Endothelial cell of umbilical vein (primary cell): Measurements from ENCODE around the gene ATR. TPM values are rescaled to one million over a fixed set of nuclear protein-coding genes. Genes with fewer than 3 reads are reported as not detected.

Experiments used
- BruUV-seq: library from RNA; stranded (reverse); fragments of 400-500 nt; replicated peaks from 2 replicates; lab custom pipeline; 2021; lab: Mats Ljungman, UMichigan
- CTCF ChIA-PET: fragments of 300-600, 350-600 bp; sonication (Branson Sonifier 250); formaldehyde crosslinking; loops from one replicate; lab custom pipeline; 2021; ENCODE audit warnings: antibody characterized with exemption, inconsistent platforms; lab: Charles Lee
- POLR2A ChIA-PET: fragments of 300-600, 350-600 bp; sonication (Branson Sonifier 250); formaldehyde crosslinking; loops from one replicate; lab custom pipeline; 2021; ENCODE audit warnings: antibody characterized with exemption, inconsistent platforms; lab: Charles Lee
- DNase-seq: peaks from one replicate; pipeline ENCODE4 v3.0.0-alpha.2; 2011; ENCODE audit warnings: low read depth, low spot score
- FAIRE-seq: peaks from 2 replicates; lab custom pipeline; 2011; peaks lifted over from hg19 to GRCh38; lab: Jason Lieb, UNC
- H2AFZ ChIP-seq: 2 replicates; pipeline ENCODE4 v1.6.0; 2012; ENCODE audit warnings: low read depth, low read length, control low read depth, inconsistent platforms
- H3K27ac ChIP-seq: 2 replicates; pipeline ENCODE4 v1.5.1; 2011; ENCODE audit warnings: low read depth, mild to moderate bottlenecking, control low read depth, low read length, moderate library complexity; ENCODE audit not compliant: insufficient read depth
- H3K27me3 ChIP-seq, 2 experiments: 2 replicates each; pipeline versions ENCODE4 v1.6.0 to v1.6.1; 2011; ENCODE audit warnings: low read length in 2 of 2, mixed read lengths in 1 of 2; ENCODE audit not compliant: control insufficient read depth in 2 of 2, insufficient read depth in 2 of 2
- H3K36me3 ChIP-seq, 2 experiments: 2 replicates in 1 of 2; 3 replicates in 1 of 2; pipeline ENCODE4 v1.5.1; 2011; ENCODE audit warnings: low read length in 2 of 2, mild to moderate bottlenecking in 1 of 2, moderate library complexity in 1 of 2; ENCODE audit not compliant: control insufficient read depth in 2 of 2, insufficient read depth in 2 of 2; ENCODE audit errors: extremely low read depth in 1 of 2
- H3K4me1 ChIP-seq: 3 replicates; pipeline ENCODE4 v1.5.1; 2011; ENCODE audit warnings: mild to moderate bottlenecking, low read length; ENCODE audit not compliant: control insufficient read depth, insufficient read depth; ENCODE audit errors: extremely low read depth
- H3K4me2 ChIP-seq: 2 replicates; pipeline ENCODE4 v1.6.1; 2011; ENCODE audit warnings: low read length, control low read depth, mixed read lengths; ENCODE audit not compliant: insufficient read depth
- H3K4me3 ChIP-seq, 3 experiments: fragments of 200-600 bp in 1 of 3; sonication (generic), shearing (Covaris generic) in 1 of 3; replicated peaks in 1 of 3; 2 replicates each; pipeline ENCODE4 v1.5.1; 2011 to 2016; ENCODE audit warnings: control low read depth in 3 of 3, low read length in 3 of 3, mild to moderate bottlenecking in 2 of 3, inconsistent platforms in 1 of 3, low read depth in 1 of 3, moderate library complexity in 1 of 3; ENCODE audit not compliant: insufficient read depth in 1 of 3
- H3K79me2 ChIP-seq: 2 replicates; pipeline ENCODE4 v1.6.0; 2012; ENCODE audit warnings: low read length, inconsistent platforms; ENCODE audit not compliant: control insufficient read depth, insufficient read depth
- H3K9ac ChIP-seq: replicated peaks from 2 replicates; pipeline ENCODE3; 2011; ENCODE audit warnings: low read length, control low read depth; ENCODE audit not compliant: insufficient read depth; ENCODE audit errors: extremely low read depth
- H3K9me1 ChIP-seq: replicated peaks from 3 replicates; pipeline ENCODE4 v1.6.0; 2011; ENCODE audit warnings: mild to moderate bottlenecking, low read length; ENCODE audit not compliant: control insufficient read depth, insufficient read depth; ENCODE audit errors: extremely low read depth
- H3K9me3 ChIP-seq: replicated peaks from 2 replicates; pipeline ENCODE4 v1.5.1; 2012; ENCODE audit warnings: low read length, inconsistent platforms; ENCODE audit not compliant: control insufficient read depth, insufficient read depth
- H4K20me1 ChIP-seq: replicated peaks from 2 replicates; pipeline ENCODE3; 2011; ENCODE audit warnings: mild to moderate bottlenecking, low read length; ENCODE audit not compliant: control insufficient read depth, insufficient read depth; ENCODE audit errors: extremely low read depth
- EZH2 ChIP-seq: IDR thresholded peaks from 2 replicates; pipeline ENCODE4 v1.6.1; 2012; ENCODE audit warnings: borderline replicate concordance, low read depth, mild to moderate bottlenecking, moderate library complexity, low read length, inconsistent platforms; ENCODE audit not compliant: severe bottlenecking
- FOS ChIP-seq: IDR thresholded peaks from 2 replicates; pipeline ENCODE4 v1.6.1; 2011; ENCODE audit warnings: mild to moderate bottlenecking, low read length, moderate library complexity, borderline replicate concordance; ENCODE audit not compliant: insufficient read depth
- GATA2 ChIP-seq: IDR thresholded peaks from 2 replicates; pipeline ENCODE4 v1.7.0; 2011; ENCODE audit warnings: low read depth, mild to moderate bottlenecking, moderate library complexity, mixed read lengths, low read length; ENCODE audit not compliant: insufficient read length, insufficient read depth
- JUN ChIP-seq: IDR thresholded peaks from 2 replicates; pipeline ENCODE4 v1.6.1; 2011; ENCODE audit warnings: borderline replicate concordance, low read depth; ENCODE audit not compliant: insufficient read length, insufficient read depth
- MYC ChIP-seq: IDR thresholded peaks from one replicate; pipeline ENCODE4 v1.6.1; 2011; ENCODE audit warnings: mild to moderate bottlenecking, low read depth, low read length
- POLR2A ChIP-seq: IDR thresholded peaks from 2 replicates; pipeline ENCODE4 v1.6.1; 2012; ENCODE audit warnings: low read depth, mild to moderate bottlenecking, control low read depth, low read length
- POLR2AphosphoS5 ChIP-seq: IDR thresholded peaks from 2 replicates; pipeline ENCODE4 v1.6.1; 2012; ENCODE audit warnings: low read depth, mild to moderate bottlenecking, control low read depth, low read length, moderate library complexity; ENCODE audit not compliant: insufficient read depth
- dilution Hi-C: fragments of 300-500 bp; cut with MboI; formaldehyde crosslinking; loops from one replicate; pipeline ENCODE4 v1.15.0; 2019; ENCODE audit warnings: low sequenced_read_pairs; ENCODE audit not compliant: extremely low pct_ligation_motif_present
- intact Hi-C: fragments of 100-400 bp; cut with micrococcal nuclease; formaldehyde crosslinking; loops from one replicate; pipeline ENCODE4 v1.10.0; 2022
- polyA plus RNA-seq, 4 experiments: library from polyadenylated mRNA; depleted of rRNA in 3 of 4; stranded (reverse) in 3 of 4; unstranded in 1 of 4; fragments of >200 nt; gene quantifications; 2 replicates each; pipeline versions ENCODE4 v1.2.1 to v1.2.3, GENCODE V29; 2011 to 2012; ENCODE audit warnings: missing spikeins in 1 of 4
- total RNA-seq: library from RNA; stranded (reverse); gene quantifications from 2 replicates; pipeline ENCODE4 v1.2.3, GENCODE V29; 2021
- TF ChIP-seq, protein P1 (sequence below), 2 donors: IDR thresholded peaks; 1 replicate in 1 of 2; 2 replicates in 1 of 2; pipeline ENCODE4 v1.5.1; 2011; ENCODE audit warnings: low read length in 2 of 2, mild to moderate bottlenecking in 2 of 2, moderate library complexity in 2 of 2, control low read depth in 1 of 2, inconsistent platforms in 1 of 2, low read depth in 1 of 2; ENCODE audit not compliant: insufficient read depth in 1 of 2; ENCODE audit errors: extremely low read depth in 1 of 2
- TF ChIP-seq, protein P2 (sequence below): IDR thresholded peaks from 2 replicates; pipeline ENCODE4 v1.6.1; 2011; ENCODE audit not compliant: insufficient read depth, insufficient read length

Gene ATR
- total and polyA plus RNA-seq, 2 donors (not counting 3 experiments of a cell fraction or from before 2014, with no cell fraction given): 6.3 to 23.6 TPM

DNA sequence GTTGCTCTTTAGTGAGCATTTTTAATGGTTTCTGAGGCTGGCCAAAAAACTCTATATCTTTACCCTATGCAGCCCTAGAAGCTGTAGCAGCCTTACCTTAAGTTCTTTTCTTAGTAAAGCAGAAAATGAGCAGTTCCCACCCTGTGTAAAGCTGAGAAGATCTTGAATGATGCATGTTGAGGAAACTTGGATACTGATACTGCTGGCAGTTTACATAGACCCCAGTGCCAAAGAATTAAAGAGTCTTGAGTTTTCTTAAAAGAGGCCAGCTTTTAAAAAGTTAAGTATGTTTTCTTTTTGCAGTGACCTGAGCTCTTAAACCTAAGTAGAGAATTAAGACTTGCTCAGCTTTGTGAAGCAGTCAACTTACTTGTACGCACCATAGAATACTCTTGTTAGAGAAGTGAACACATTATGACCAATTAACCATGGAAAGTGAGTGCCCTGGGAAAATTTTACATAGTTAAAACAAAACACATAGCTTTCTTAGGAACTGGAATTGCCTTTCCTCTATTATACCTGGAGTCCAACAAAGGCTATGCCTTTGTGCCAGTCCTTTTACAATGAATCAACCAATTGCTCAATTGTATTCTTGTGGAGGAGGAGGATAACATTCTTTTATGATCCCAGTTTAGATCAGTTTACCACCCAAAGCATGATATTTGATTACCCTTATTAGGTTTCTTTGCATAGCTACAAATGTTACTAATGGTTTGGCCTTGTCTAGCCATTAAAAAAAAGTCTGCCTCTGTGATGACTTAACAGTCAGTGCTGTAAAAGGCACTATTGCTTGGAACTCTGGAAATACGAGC, 46.0 kb upstream of the ATR start:
- no peak overlapping the region for H3K9ac ChIP-seq
- H3K36me3 ChIP-seq: no peaks in the 10 kb centered on the region
- H2AFZ ChIP-seq: no peak overlapping the region
- TF ChIP-seq POLR2A (no peak), JUN (no peak), FOS (no peak), GATA2 (no peak), MYC (no peak), EZH2 (no peak), POLR2AphosphoS5 (no peak)
- TF ChIP-seq, protein P1, sequence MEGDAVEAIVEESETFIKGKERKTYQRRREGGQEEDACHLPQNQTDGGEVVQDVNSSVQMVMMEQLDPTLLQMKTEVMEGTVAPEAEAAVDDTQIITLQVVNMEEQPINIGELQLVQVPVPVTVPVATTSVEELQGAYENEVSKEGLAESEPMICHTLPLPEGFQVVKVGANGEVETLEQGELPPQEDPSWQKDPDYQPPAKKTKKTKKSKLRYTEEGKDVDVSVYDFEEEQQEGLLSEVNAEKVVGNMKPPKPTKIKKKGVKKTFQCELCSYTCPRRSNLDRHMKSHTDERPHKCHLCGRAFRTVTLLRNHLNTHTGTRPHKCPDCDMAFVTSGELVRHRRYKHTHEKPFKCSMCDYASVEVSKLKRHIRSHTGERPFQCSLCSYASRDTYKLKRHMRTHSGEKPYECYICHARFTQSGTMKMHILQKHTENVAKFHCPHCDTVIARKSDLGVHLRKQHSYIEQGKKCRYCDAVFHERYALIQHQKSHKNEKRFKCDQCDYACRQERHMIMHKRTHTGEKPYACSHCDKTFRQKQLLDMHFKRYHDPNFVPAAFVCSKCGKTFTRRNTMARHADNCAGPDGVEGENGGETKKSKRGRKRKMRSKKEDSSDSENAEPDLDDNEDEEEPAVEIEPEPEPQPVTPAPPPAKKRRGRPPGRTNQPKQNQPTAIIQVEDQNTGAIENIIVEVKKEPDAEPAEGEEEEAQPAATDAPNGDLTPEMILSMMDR (IDR thresholded peaks at IDR 0.05; ENCODE audit: extremely low read depth in 1 of 2, insufficient read depth in 1 of 2, low read depth in 1 of 2, low read length in 2 of 2): no peak
- TF ChIP-seq, protein P2, sequence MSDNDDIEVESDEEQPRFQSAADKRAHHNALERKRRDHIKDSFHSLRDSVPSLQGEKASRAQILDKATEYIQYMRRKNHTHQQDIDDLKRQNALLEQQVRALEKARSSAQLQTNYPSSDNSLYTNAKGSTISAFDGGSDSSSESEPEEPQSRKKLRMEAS: no peak
- FAIRE-seq: no peak
- dilution Hi-C loops (no loop called here), intact Hi-C loops (no loop called here)
- H3K9me1 ChIP-seq: no peaks in the 10 kb centered on the region
- H3K4me2 ChIP-seq: no peak overlapping the region
- no peak for DNase-seq
- H4K20me1 ChIP-seq: no peaks in the 10 kb centered on the region
- no peak overlapping the region for H3K4me3 ChIP-seq
- POLR2A ChIA-PET: no interaction called here
- H3K79me2 ChIP-seq: no peaks in the 10 kb centered on the region
- BruUV-seq: no TSS peak
- no peaks in the 10 kb centered on the region for H3K27me3 ChIP-seq
- CTCF ChIA-PET: interaction anchor here (1.0 to 1.3 kb wide), 3 partner anchors 16 to 38 kb away, joined by 3 read pairs; no protein-coding TSS in a partner anchor
- H3K9me3 ChIP-seq: no peaks in the 10 kb centered on the region
- H3K27ac ChIP-seq: no peak overlapping the region
- H3K4me1 ChIP-seq: peaks cover 1% of the 10 kb centered on the region
